NB4 (cell line): ENCODE results near the gene NPAS1.

ENCODE experiments used
- MYC ChIP-seq: IDR thresholded peaks from 2 replicates; pipeline ENCODE4 v1.6.1; 2011; ENCODE audit warnings: low read depth, low read length
- POLR2A ChIP-seq: IDR thresholded peaks from 2 replicates; pipeline ENCODE4 v1.6.1; 2011; ENCODE audit warnings: mild to moderate bottlenecking; ENCODE audit not compliant: insufficient read length; ENCODE audit errors: extremely low read depth
- TF ChIP-seq, protein P1 (sequence below): IDR thresholded peaks from one replicate; pipeline ENCODE4 v1.5.1; 2012; ENCODE audit warnings: low read depth, low read length
- TF ChIP-seq, protein P2 (sequence below): IDR thresholded peaks from 2 replicates; pipeline ENCODE4 v1.6.1; 2011; ENCODE audit warnings: low read depth, low read length

DNA sequence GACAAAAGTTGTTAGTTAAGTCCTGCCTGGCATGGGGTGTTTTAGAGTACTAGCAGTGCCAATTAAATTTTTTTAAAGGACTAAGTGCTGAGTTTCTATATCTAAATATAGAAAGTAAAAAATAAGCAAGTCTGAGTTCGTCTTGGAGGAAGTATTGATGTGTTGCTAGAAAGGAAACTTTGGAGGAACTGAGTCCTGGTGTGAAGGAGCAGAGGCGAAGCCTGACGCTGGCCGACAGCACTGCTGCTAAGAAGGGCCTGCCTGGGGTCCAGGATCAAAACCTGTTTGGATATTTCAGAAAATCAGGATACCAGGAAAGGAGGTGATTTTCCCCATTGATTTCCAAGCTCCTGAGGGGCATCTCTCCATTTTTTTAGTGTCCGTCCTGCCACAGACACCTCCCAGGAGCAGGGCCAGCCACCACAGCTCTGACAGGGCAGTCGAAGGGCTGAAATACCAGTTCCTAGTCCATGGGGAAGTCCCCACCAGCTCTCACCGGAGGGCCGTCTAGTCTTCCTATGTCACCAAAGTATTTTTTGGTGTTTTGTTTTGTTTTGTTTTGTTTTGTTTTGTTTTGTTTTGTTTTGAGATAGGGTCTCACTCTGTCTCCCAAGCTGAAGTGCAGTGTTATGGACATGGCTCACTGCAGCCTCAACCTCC, 38.2 kb upstream of the NPAS1 start:
- TF ChIP-seq, protein P1, sequence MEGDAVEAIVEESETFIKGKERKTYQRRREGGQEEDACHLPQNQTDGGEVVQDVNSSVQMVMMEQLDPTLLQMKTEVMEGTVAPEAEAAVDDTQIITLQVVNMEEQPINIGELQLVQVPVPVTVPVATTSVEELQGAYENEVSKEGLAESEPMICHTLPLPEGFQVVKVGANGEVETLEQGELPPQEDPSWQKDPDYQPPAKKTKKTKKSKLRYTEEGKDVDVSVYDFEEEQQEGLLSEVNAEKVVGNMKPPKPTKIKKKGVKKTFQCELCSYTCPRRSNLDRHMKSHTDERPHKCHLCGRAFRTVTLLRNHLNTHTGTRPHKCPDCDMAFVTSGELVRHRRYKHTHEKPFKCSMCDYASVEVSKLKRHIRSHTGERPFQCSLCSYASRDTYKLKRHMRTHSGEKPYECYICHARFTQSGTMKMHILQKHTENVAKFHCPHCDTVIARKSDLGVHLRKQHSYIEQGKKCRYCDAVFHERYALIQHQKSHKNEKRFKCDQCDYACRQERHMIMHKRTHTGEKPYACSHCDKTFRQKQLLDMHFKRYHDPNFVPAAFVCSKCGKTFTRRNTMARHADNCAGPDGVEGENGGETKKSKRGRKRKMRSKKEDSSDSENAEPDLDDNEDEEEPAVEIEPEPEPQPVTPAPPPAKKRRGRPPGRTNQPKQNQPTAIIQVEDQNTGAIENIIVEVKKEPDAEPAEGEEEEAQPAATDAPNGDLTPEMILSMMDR = no peak
- TF ChIP-seq MYC (no peak), POLR2A (no peak)
- TF ChIP-seq, protein P2, sequence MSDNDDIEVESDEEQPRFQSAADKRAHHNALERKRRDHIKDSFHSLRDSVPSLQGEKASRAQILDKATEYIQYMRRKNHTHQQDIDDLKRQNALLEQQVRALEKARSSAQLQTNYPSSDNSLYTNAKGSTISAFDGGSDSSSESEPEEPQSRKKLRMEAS = no peak
